ENCODE data around the gene AGAP1. TPM values are rescaled to one million over a fixed set of nuclear protein-coding genes. Genes with fewer than 3 reads are reported as not detected.

Gene AGAP1
- total RNA-seq, 2 donors from 2014 or later, result 16.1 to 40.1 TPM

GRCh38 chr2:235911633-235912233 lies 417.9 kb downstream of the AGAP1 start:
- no peaks in the 10 kb centered on the region for H3K36me3 ChIP-seq
- no peak overlapping the region for H3K4me3 ChIP-seq
- TF ChIP-seq POLR2A (IDR thresholded peaks at IDR 0.05) (no peak), POLR2AphosphoS5 (IDR thresholded peaks at IDR 0.05) (no peak), CTCF (IDR thresholded peaks at IDR 0.05) (no peak)
- WGBS, result 79% methylated on average over 10 of the region's 10 CpGs
- no peak for DNase-seq (ENCODE audit: low spot score)
- H3K27me3 ChIP-seq (replicated peaks; ENCODE audit: insufficient read depth), result no peaks in the 10 kb centered on the region
- H3K27ac ChIP-seq, result no peak overlapping the region
- H3K9me3 ChIP-seq, result no peaks in the 10 kb centered on the region
- intact Hi-C loops (cut with DNase I), result no loop called here
- no peaks in the 10 kb centered on the region for H3K4me1 ChIP-seq (replicated peaks)

GRCh38 chr2:235914756-235915155 lies 420.9 kb downstream of the AGAP1 start:
- TF ChIP-seq POLR2A (IDR thresholded peaks at IDR 0.05) (no peak), POLR2AphosphoS5 (IDR thresholded peaks at IDR 0.05) (no peak), CTCF (IDR thresholded peaks at IDR 0.05) (no peak)
- H3K27me3 ChIP-seq (replicated peaks; ENCODE audit: insufficient read depth), result no peaks in the 10 kb centered on the region
- DNase-seq (ENCODE audit: low spot score), result no peak
- H3K4me3 ChIP-seq, result no peak overlapping the region
- 96% methylated on average over 9 of the region's 9 CpGs for WGBS
- intact Hi-C loops (cut with DNase I), result no loop called here
- H3K9me3 ChIP-seq, result no peaks in the 10 kb centered on the region
- H3K4me1 ChIP-seq (replicated peaks), result no peaks in the 10 kb centered on the region
- H3K27ac ChIP-seq, result no peak overlapping the region
- H3K36me3 ChIP-seq, result no peaks in the 10 kb centered on the region

GRCh38 chr2:235917506-235917905 lies 423.7 kb downstream of the AGAP1 start:
- no peak for DNase-seq (ENCODE audit: low spot score)
- H3K36me3 ChIP-seq, result no peaks in the 10 kb centered on the region
- no peak for TF ChIP-seq POLR2A (IDR thresholded peaks at IDR 0.05)
- TF ChIP-seq CTCF (IDR thresholded peaks at IDR 0.05), result no peak
- no peak for TF ChIP-seq POLR2AphosphoS5 (IDR thresholded peaks at IDR 0.05)
- H3K9me3 ChIP-seq, result no peaks in the 10 kb centered on the region
- H3K4me1 ChIP-seq (replicated peaks), result no peaks in the 10 kb centered on the region
- H3K27ac ChIP-seq, result no peak overlapping the region
- H3K27me3 ChIP-seq (replicated peaks; ENCODE audit: insufficient read depth), result no peaks in the 10 kb centered on the region
- H3K4me3 ChIP-seq, result no peak overlapping the region
- WGBS, result 86% methylated on average over 19 of the region's 19 CpGs
- intact Hi-C loops (cut with DNase I), result no loop called here

DNA sequence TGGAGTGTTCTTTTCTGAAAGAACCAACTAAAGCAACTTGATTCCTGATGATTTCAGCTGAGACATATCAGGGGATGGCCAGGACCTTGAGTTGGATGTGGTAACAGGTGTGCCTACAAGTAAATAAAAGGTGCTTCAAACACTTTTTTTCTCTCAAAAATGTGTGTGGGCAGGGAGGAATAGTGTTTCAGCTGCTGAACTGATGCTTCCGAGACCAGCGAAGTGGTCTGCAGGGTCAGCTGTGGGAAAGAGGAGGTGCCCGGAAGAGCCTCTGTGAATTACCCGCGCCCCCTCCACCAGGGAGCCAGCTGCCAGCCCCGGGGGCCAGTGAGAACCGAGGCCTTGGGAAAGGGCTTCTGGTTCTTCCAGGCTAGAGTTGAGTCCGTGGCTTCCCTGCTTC lies 425.0 kb downstream of the AGAP1 start:
- TF ChIP-seq POLR2A (IDR thresholded peaks at IDR 0.05) (no peak), CTCF (IDR thresholded peaks at IDR 0.05) (no peak), POLR2AphosphoS5 (IDR thresholded peaks at IDR 0.05) (no peak)
- DNase-seq (ENCODE audit: low spot score), result no peak
- no peak overlapping the region for H3K4me3 ChIP-seq
- no peaks in the 10 kb centered on the region for H3K9me3 ChIP-seq
- 92% methylated on average over 8 of the region's 8 CpGs for WGBS
- intact Hi-C loops (cut with DNase I), result no loop called here
- H3K27ac ChIP-seq, result no peak overlapping the region
- no peaks in the 10 kb centered on the region for H3K36me3 ChIP-seq
- no peaks in the 10 kb centered on the region for H3K4me1 ChIP-seq (replicated peaks)
- no peaks in the 10 kb centered on the region for H3K27me3 ChIP-seq (replicated peaks; ENCODE audit: insufficient read depth)

- Histone ChIP-seq H3K9me3 (no peaks in the 10 kb centered on the region), H3K4me3 (no peak overlapping the region), H3K4me1 (replicated peaks) (no peaks in the 10 kb centered on the region), H3K36me3 (no peaks in the 10 kb centered on the region), H3K27ac (no peak overlapping the region), H3K27me3 (replicated peaks; ENCODE audit: insufficient read depth) (no peaks in the 10 kb centered on the region)
- intact Hi-C loops (cut with DNase I), result no loop called here
- WGBS, result 96% methylated on average over 7 of the region's 7 CpGs
- no peak for DNase-seq (ENCODE audit: low spot score)
- no peak for TF ChIP-seq CTCF (IDR thresholded peaks at IDR 0.05)
- no peak for TF ChIP-seq POLR2AphosphoS5 (IDR thresholded peaks at IDR 0.05)
- TF ChIP-seq POLR2A (IDR thresholded peaks at IDR 0.05), result no peak
Measured at GRCh38 chr2:235920216-235920865, 426.5 kb downstream of the AGAP1 start.
